Activated CD8-positive, alpha-beta memory T cell treated with anti-CD3 and anti-CD28 coated beads for 36 hours (primary cell): ENCODE results near the gene MSI2. TPM values are rescaled to one million over a fixed set of nuclear protein-coding genes. Genes with fewer than 3 reads are reported as not detected.
"Not testable (repeated sequence)": the region's sequence is repeated elsewhere in the genome, so short reads cannot be mapped to it uniquely, and the experiment has no call there.

Experiments used
- CTCF ChIA-PET: fragments of 350-600 bp; sonication (Branson Sonifier 250); formaldehyde crosslinking; loops from one replicate; lab custom pipeline; 2021; ENCODE audit warnings: antibody characterized with exemption; lab: Charles Lee
- POLR2A ChIA-PET: fragments of 350-600 bp; sonication (Branson Sonifier 250); formaldehyde crosslinking; loops from one replicate; lab custom pipeline; 2021; ENCODE audit warnings: antibody characterized with exemption; lab: Charles Lee
- total RNA-seq, 2 experiments: library from RNA; stranded (reverse); gene quantifications; one replicate each; pipeline ENCODE4 v1.2.3, GENCODE V29; 2021

MSI2 gene
- total RNA-seq, 2 experiments from 2014 or later = 56.5 to 59.6 TPM

DNA sequence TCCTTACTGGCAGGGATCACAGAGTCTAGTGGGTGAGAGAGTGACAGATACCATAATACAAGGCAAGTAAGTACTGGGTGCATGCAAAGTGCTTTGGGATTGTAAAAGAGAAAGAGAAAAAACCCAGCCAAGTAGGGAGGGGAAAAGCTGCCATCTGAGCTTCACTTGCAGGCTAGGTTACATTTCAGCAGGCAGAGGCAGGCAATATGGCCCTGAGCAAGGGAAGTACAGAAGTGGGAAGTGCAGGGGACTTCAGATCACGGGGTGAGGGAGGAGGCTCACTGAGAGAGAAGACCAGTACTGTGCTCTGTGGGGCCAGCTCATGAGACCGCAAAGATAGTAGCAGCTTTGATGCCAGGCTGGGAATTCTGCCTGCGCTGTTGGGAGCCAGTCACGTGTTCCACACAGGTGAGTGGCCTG lies 230.6 kb downstream of the MSI2 start:
- CTCF ChIA-PET = interaction anchor here (1.3 kb wide), 1 partner anchor 29 kb away, joined by 4 read pairs; no protein-coding TSS in a partner anchor
- POLR2A ChIA-PET = no interaction called here

- CTCF ChIA-PET = interaction anchor here (0.5 to 1.3 kb wide), 2 partner anchors 28 to 244 kb away, joined by 3 to 4 read pairs; no protein-coding TSS in a partner anchor
- POLR2A ChIA-PET = no interaction called here
Measured at GRCh38 chr17:57487573-57487972, 231.2 kb downstream of the MSI2 start.

DNA sequence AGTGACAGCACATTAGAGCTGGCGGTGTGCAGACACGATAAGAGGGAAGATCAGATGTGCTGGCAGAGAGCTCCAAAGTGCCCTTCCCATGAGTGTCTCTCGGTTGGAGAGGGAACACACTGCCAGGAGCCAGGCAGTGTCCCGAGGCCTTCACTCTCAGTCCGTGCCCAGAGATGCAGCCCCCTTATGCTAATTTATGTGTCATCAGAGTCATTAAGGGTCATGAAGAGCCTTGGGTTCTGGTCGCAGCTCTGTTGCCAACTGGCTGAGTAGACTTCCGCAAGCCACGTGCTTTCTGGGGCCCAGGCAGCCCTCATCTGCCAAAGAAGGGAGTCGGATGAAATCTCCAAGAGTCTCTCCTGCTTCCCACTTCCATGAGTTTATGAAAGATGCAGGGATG lies 232.5 kb downstream of the MSI2 start:
- CTCF ChIA-PET = no interaction called here
- POLR2A ChIA-PET = interaction anchor here (0.7 kb wide), 1 partner anchor 278 kb away, joined by 5 read pairs; no protein-coding TSS in a partner anchor

DNA sequence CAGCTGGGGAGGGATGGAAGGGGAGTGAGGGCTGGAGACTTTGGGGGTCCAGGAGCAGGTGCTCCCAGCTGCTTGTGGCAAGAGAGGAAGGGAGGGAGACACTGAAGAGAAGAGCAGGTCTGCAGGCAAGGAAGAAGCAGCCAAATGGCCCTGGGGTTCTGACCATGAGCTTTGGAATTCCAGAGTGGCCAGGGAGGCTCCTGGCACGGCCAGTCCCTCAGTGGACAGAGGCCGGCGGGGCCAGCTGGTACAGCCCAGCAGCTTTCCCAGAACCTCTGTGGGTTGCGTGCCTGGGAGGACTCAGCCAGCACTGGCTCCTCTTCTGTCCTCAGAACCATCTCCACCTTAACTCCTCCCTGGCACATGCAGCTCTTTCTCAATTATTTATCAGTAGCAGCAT lies 233.0 kb downstream of the MSI2 start:
- ChIA-PET CTCF (no interaction called here), POLR2A (no interaction called here)

GRCh38 chr17:57490111-57490845 lies 234.0 kb downstream of the MSI2 start:
- CTCF ChIA-PET = interaction anchor here (1.0 kb wide), 1 partner anchor 247 kb away, joined by 3 read pairs; no protein-coding TSS in a partner anchor
- POLR2A ChIA-PET = interaction anchor here (0.6 kb wide), 1 partner anchor 247 kb away, joined by 3 read pairs; no protein-coding TSS in a partner anchor

GRCh38 chr17:57490890-57491289 lies 234.6 kb downstream of the MSI2 start:
- ChIA-PET CTCF (interaction anchor here (1.0 kb wide), 1 partner anchor 247 kb away, joined by 3 read pairs; no protein-coding TSS in a partner anchor), POLR2A (no interaction called here)

- ChIA-PET CTCF (no interaction called here), POLR2A (no interaction called here)
Measured at GRCh38 chr17:57493171-57493570, 236.8 kb downstream of the MSI2 start.

- ChIA-PET CTCF (no interaction called here), POLR2A (no interaction called here)
Measured at GRCh38 chr17:57493625-57494024, 237.3 kb downstream of the MSI2 start.

DNA sequence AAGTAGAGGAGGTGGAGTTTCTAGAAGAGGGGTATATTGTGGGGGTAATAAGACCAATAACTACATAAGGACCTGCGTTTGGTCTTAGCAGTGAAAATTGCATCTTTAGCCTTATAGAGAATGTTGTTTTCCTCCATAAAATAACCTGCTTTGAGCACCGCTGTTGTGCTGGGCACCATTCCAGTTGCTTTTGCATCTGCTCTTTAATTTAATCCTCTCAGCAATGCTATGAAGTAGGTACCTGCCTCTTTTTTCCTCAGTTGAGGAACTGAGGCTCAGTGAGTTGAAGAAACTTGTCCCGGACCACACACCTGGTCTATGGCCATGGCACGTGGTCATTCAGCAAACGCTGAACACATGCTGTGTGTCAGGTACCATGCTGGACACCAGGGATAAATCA lies 238.1 kb downstream of the MSI2 start:
- CTCF ChIA-PET = no interaction called here
- POLR2A ChIA-PET = no interaction called here

GRCh38 chr17:57495771-57496170 lies 239.4 kb downstream of the MSI2 start:
- CTCF ChIA-PET = no interaction called here

DNA sequence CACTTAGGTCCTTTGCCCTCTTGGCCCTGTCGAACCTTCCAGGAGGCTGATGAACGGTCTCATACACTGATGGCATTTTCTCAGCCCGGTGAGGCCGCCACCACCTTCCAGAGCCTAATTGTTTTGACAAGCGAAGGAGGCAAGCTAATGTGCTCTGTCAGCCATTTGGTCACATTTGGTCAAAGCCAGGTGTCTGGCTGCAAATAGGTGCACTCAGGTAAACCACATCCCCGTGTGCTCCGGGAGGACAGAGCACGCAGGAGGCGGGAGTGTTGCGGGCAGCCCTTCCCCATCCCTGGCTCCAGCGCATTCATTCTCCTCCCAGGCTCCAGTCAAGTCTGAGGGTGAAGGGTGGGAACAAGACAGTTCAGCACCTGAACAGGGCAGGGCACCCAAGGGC lies 240.1 kb downstream of the MSI2 start:
- POLR2A ChIA-PET = no interaction called here
- CTCF ChIA-PET = no interaction called here

More at GRCh38 chr17:57495771-57496170, 239.4 kb downstream of the MSI2 start:
- POLR2A ChIA-PET = no interaction called here

DNA sequence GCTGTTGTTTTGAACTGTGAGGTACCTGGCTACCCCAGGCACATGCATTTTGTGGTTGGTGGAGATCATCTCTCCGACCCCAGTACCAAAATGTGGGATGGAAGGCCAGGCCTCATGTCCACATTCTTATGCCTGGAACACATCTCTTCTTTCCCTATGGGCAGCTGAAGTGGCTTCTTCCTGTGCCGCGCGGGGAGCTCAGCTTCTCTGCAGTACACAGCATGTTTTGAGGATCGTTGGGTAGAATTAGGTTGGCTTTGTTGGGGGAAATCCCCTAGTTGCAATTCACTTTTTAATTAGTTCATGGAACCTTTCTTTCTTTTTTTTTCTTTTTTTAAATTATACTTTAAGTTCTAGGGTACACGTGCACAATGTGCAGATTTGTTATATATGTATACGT lies 242.1 kb downstream of the MSI2 start:
- CTCF ChIA-PET = interaction anchor here (0.7 kb wide), 1 partner anchor 244 kb away, joined by 3 read pairs; no protein-coding TSS in a partner anchor
- POLR2A ChIA-PET = no interaction called here

- CTCF ChIA-PET = not testable (repeated sequence)
- POLR2A ChIA-PET = interaction anchor here (0.5 kb wide), 1 partner anchor 221 kb away, joined by 3 read pairs; no protein-coding TSS in a partner anchor
Measured at GRCh38 chr17:57499221-57499620, 242.9 kb downstream of the MSI2 start.

GRCh38 chr17:57499648-57500049 lies 243.3 kb downstream of the MSI2 start:
- POLR2A ChIA-PET = interaction anchor here (0.5 kb wide), 1 partner anchor 221 kb away, joined by 3 read pairs; no protein-coding TSS in a partner anchor
- CTCF ChIA-PET = no interaction called here

- POLR2A ChIA-PET = interaction anchor here (0.6 kb wide), 2 partner anchors 244 to 257 kb away, joined by 3 read pairs; no protein-coding TSS in a partner anchor
- CTCF ChIA-PET = no interaction called here
Measured at GRCh38 chr17:57501016-57501415, 244.7 kb downstream of the MSI2 start.

- ChIA-PET CTCF (no interaction called here), POLR2A (no interaction called here)
Measured at GRCh38 chr17:57502022-57502421, 245.7 kb downstream of the MSI2 start.

- ChIA-PET CTCF (interaction anchor here (0.9 kb wide), 1 partner anchor 259 kb away, joined by 3 read pairs; no protein-coding TSS in a partner anchor), POLR2A (no interaction called here)
Measured at GRCh38 chr17:57502811-57503241, 246.5 kb downstream of the MSI2 start.

GRCh38 chr17:57504208-57504607 lies 247.9 kb downstream of the MSI2 start:
- POLR2A ChIA-PET = no interaction called here
- CTCF ChIA-PET = no interaction called here

DNA sequence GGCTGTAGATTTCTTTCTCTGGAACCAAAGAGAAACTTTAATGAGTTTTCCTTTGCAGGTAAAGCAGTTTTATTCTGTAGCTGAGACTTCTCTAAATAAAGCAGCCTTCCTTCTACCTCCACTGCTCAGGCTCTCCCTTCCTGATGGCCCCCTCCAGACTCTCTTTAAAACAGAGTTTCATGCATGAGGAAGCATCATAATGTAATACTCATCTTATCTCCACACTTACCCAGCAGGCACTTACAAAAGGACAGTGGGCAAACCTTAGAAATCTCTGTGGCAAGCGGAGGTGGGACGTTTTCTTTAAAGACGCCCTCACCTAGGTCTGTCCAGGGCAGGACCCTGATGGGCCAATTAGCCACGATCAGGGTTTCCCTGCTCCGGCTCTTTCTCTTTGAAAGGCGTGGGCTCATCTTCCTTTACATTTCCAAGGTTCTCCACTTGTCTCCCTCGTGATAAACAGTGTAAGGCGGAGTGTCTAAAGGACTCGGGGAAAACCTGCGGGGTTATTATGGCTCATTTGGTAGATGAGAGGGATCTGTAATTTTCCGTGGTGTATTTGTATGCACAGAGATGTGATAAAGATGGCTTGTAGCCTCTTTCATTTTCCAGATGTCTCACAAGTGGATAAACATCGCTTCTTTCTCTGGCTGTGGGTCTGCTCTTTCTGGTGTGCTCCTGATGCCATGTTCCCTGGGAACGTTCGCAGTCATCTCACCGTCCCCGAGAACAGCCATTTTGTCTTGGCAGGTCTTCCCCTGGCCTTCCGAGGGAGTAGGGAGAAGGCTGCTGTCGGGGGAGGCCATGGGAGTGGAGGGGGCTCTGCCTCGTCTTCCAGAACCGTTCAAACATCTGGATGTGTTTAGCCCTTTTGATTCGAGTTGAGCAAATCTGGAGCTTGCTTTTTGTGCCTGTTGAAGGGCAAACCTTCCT lies 249.8 kb downstream of the MSI2 start:
- ChIA-PET CTCF (no interaction called here), POLR2A (no interaction called here)
